HG03097 (cell line): ENCODE measurements around the gene PDCD2L.
"Not testable (repeated sequence)": the region's sequence is repeated elsewhere in the genome, so short reads cannot be mapped to it uniquely, and the experiment has no call there.

Experiments used
- ATAC-seq: cut with Tn5 transposase; IDR thresholded peaks from one replicate; pipeline ENCODE4 v1.9.1; 2021; ENCODE audit not compliant: unreplicated experiment, low FRiP score

The PDCD2L gene

DNA sequence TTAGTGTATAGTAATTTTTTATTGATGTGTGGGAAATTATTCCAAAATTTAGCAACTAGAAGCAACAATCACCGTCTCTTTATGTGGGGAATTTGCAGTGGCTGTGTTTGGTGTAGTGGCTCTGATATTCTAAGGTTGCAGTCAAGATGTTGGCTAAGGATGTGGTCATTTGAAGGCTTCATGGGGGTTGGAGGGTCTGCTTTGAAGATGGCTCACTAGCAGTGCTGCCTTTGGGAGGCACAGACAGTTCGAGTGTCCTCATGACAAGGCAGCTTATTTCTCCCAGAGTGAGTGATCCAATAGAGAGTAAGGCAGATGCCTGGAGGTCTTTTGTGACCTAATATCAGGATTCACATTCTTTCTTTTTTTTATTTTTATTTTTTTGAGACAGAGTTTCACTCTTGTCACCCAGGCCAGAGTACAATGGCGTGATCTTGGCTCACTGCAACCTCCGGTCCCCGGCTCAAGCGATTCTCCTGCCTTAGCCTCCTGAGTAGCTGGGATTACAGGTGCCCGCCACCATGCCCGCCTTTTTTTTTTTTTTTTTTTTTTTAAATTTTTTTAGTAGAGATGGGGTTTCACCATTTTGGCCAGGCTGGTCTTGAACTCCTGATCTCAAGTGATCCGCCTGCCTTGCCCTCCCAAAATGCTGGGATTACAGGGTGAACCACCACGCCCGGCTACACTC, 30.5 kb upstream of the PDCD2L start:
- ATAC-seq, result no peak

- no peak for ATAC-seq
These were observed 28.6 kb upstream of the PDCD2L start for GRCh38 chr19:34375598-34375997.

- ATAC-seq, result no peak
These were observed 23.5 kb upstream of the PDCD2L start for GRCh38 chr19:34380639-34381241.

DNA sequence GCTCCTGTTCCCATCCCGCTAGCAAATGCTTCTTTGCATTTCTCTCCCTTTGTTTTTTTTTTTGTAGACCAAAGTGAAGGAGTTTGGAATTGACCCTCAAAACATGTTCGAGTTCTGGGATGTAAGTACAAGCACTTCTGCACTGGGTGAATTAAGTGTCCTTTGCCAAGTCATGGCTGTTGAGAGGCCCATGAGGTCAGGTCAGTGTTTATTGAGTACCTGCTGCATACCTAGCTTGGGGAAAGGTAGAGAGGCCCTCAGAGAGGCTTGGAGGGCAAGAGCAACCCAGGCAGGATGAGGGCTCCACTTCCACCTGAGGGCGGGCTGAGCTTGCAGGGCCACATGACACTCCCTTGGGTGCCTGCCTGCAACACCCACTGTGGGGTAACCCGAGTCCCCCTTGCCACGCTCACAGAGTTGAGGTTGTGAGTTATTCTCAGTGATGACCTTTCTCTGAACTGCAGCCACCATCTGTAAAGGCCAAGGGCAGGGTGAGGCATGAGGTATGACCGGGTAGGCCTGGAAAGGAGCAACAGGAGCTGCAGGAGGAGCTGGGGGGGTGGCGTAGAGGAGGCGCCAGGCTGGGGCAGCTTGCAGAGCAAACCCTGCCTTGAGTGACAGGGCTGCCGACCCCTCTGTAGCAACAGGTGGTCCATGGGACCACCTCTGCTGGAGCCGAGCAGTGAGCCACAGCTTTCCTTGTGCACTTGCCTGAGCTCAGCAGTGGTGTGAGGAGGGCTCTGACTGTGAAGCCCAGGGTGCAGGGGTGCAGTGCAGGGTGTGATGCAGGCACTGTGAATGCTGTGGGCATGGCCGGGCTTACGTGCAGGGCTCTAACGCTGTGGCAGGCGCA, 22.6 kb upstream of the PDCD2L start:
- ATAC-seq, result no peak

DNA sequence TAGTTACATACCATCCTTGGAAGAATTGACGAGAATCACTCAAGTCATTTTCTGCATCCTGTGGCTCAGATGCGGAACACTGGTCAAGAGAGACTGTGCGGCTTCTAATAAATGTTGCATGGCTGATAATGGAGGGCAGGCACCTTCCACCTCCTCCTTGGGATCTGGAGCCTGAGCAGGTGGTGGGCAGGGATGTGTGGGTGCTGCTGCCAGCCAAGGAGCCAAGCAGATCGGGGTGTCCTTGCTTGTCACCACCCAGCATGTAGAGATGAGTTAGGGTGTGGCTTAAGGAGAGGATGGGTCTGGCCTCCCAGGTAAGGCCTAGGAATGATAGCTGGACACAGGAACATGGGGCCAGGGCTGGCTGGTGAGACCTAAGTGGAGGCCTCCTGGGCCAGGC, 21.7 kb upstream of the PDCD2L start:
- no peak for ATAC-seq

- ATAC-seq, result no peak
These were observed 20.6 kb upstream of the PDCD2L start for GRCh38 chr19:34383599-34383998.

DNA sequence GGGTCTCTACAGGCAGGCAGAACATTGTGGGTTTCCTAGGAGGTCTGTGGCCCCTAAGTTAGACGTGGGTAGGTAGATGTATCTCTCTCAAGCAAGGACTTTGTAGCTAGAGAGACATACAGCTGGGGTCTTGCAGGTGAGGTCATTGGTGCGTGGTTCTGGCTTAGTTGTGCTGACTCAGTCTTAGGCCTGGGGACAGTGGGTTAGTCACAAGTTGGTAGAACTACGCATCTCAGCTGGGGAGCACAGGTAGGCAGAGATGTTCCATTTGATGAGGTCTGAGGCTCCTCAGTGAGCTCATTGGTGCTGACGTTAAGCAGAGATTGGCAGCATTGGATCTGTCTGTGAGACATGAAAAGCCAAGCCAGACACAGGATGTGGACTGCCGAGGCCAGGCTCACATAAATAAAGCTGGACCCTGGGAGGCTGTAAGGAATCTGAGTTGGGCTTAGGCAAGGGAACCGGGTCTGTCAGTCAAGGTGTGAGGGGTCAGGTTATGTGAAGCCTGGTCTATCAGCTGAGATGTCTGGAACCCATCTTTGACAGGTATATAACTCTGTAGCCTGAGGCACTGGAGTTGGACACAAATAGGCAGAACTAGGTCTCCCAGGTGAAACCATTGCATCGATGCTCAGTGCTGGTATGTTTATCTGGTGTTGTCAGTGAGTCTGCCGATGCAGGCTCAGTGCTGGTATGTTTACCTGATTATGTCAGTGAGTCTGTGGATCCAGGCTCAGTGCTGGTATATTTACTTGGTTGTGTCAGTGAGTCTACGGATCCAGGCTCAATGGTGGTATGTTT, 17.4 kb upstream of the PDCD2L start:
- no peak for ATAC-seq

DNA sequence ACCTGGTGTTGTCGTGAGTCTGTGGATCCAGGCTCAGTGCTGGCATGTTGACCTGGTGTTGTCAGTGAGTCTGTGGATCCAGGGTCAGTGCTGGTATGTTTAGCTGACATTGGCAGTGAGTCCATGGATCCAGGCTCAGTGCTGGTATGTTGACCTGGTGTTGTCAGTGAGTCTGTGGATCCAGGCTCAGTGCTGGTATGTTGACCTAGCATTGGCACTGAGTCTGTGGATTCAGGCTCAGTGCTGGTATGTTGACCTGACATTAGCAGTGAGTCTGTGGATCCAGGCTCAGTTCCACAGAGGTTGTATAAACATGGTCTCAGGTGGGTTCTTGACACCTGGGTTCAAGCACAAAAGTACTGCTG, 16.8 kb upstream of the PDCD2L start:
- no peak for ATAC-seq

DNA sequence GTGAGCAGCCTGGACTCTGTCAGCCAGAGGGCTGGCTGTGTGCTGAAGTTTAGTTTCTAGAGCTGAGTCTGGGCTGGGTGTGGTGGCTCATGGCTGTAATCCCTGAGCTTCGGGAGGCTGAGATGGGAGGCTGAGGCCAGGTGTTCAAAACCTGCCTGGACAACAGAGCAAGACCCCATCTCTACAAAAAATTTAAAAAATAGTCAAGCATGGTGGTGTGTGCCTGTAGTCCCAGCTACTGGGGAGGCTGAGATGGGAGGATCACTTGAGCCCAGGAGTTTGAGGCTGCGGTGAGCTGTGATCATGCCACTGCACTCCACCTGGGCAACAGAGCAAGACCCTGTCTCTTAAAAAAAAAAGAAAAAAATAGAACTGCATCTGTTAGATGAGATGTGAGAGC, 15.5 kb upstream of the PDCD2L start:
- not testable (repeated sequence) for ATAC-seq

GRCh38 chr19:34391813-34392212, 12.4 kb upstream of the PDCD2L start:
- no peak for ATAC-seq

DNA sequence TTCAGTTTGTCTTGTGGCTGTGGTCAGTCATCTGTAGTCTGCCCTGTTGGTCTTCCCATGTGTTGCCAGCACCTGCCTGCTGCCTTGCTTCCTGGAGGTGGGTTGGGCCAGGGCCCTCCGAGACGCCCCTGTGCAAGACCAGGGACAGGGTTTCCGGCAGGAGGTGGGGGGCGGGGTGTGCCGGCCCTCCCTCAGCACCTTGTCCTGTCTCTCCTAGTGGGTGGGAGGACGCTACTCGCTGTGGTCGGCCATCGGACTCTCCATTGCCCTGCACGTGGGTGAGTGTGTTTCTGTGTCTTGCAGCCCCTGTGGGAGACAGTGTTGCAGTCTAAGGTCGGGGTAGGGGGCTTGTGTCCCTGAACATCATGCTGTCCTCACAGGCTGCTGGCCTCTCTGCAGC, 11.2 kb upstream of the PDCD2L start:
- ATAC-seq, result no peak

DNA sequence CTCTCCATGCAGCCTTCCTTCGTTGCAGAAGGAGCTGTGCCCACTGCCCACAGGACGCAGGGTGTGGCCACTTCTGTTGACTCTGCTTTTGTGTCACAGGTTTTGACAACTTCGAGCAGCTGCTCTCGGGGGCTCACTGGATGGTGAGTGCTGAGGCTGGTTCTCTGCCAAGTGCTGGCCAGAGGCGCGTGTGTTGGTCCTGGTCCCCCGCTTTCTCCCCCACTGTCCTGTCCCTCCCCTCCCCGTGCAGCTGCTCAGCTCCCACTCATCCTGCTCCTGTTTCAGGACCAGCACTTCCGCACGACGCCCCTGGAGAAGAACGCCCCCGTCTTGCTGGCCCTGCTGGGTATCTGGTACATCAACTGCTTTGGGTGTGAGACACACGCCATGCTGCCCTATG, 10.6 kb upstream of the PDCD2L start:
- ATAC-seq, result no peak

DNA sequence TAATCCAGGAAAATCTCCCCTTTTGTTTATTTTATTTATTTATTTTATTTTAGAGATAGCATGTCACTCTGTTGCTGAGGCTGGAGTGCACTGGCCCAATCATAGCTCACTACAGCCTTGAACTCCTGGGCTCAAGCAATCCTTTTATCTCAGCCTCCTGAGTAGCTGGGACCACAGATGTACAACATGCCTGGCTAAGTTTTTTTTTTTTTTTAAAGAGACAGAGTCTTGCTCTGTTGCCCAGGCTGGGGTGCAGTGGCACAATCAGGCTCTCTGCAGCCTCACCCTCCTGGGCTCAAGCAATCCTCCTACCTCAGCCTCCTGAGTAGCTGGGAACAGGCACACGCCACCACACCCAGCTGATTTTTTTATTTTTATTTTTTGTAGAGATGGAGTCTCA, 6.3 kb upstream of the PDCD2L start:
- ATAC-seq, result no peak

GRCh38 chr19:34399886-34400285, 4.3 kb upstream of the PDCD2L start:
- ATAC-seq, result no peak

- ATAC-seq, result not testable (repeated sequence)
These were observed 3.4 kb upstream of the PDCD2L start for GRCh38 chr19:34400844-34401243.

GRCh38 chr19:34402074-34402600, 2.1 kb upstream of the PDCD2L start:
- no peak for ATAC-seq

DNA sequence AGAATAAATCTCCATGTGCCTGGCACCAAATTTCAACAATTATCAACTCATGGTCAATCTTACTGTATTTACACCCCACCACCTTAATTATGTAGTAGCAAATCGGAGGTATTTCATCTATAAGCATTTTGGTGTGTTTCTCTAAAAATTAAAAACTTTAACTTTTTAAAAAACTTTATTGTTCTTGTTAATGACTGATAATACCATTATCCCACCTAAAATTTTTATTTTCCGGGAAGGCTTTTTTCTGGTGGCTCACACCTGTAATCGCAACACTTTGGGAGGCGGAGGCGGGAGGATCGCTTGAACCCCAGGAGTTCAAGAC, 453 bp upstream of the PDCD2L start:
- ATAC-seq, result no peak

DNA sequence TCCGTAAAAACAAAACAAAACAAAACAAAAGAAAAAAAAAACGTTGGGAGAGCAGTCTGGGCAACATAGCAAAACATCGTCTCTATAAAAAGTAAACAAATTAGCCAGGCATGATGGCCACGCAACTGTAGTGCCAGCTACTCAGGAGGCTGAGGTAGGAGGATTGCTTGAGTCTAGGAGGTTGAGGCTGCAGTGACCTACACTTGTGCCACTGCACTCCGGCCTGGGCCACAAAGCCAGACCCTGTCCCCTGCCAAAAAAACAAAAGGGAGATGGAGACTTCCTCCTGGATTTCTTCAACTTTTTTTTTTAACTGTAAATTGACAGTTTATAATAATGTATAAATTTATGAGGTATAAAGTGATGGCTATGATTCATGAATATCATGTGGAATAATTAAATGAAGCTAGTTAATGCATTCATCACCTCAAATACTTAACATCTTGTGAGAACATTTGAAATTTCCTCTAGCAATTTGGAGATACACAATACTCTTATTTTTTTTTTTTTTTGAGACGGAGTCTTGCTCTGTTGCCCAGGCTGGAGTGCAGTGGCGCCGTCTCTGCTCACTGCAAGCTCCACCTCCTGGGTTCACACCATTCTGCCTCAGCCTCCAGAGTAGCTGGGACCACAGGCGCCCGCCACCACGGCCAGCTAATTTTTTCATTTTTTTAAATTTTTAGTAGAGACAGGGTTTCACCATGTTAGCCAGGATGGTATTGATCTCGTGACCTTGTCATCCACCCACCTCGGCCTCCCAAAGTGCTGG, 1.9 kb downstream of the PDCD2L start:
- ATAC-seq, result no peak

DNA sequence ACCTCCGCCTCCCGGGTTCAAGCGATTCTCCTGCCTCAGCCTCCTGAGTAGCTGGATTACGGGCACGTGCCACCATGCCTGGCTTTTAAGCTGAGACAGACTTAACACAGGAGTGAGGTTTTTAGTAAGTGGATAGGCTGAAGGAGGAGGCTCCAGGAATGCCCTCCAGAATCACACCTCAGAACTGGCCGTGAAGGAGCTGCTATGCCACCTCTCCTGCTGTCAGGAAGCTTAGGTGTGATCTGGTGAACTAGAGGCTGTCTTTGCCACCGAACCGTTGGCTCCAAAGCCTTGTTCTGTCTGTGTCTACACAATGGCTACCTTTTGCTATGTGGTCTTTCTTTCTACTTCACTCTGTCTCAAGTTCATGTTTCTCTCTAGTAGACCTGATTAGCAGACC, 4.2 kb downstream of the PDCD2L start:
- no peak for ATAC-seq
